Measurements from ENCODE around the gene PCNX1. TPM values are rescaled to one million over a fixed set of nuclear protein-coding genes. Genes with fewer than 3 reads are reported as not detected.

The PCNX1 gene
- total and polyA plus RNA-seq, 4 donors, result 5.7 to 41.2 (median 18.2) TPM

- DNase-seq (ENCODE audit: low spot score), result no peak
- Histone ChIP-seq H3K27ac (ENCODE audit: low read depth in 1 of 2, low read length in 2 of 2) (no peak overlapping the region), H3K9me3 (ENCODE audit: control insufficient read depth in 4 of 4, low read length in 3 of 4) (no peaks in the 10 kb centered on the region), H3K27me3 (ENCODE audit: control insufficient read depth in 4 of 4, insufficient read depth in 4 of 4, low read length in 3 of 4) (no peaks in the 10 kb centered on the region), H3K9ac (ENCODE audit: low read depth in 1 of 2, low read length in 2 of 2) (no peak overlapping the region), H3K4me1 (ENCODE audit: control insufficient read depth in 4 of 4, insufficient read depth in 4 of 4, low read length in 3 of 4) (no peaks in the 10 kb centered on the region), H3K4me3 (ENCODE audit: low read depth in 1 of 3, low read length in 3 of 3) (no peak overlapping the region), H3K36me3 (ENCODE audit: control insufficient read depth in 4 of 4, insufficient read depth in 3 of 4, low read depth in 1 of 4, low read length in 3 of 4) (peaks cover 6 to 23% (median 14%) of the 10 kb centered on the region in 4 donors)
- TF ChIP-seq FOXA2 (IDR thresholded peaks at IDR 0.05) (no peak), TAF1 (conservative IDR thresholded peaks at IDR 0.05) (no peak), ATF3 (IDR thresholded peaks at IDR 0.05) (no peak), RAD21 (IDR thresholded peaks at IDR 0.05) (no peak), FOXA1 (IDR thresholded peaks at IDR 0.05) (no peak), HNF4A (conservative IDR thresholded peaks at IDR 0.05) (no peak), NR2F2 (IDR thresholded peaks at IDR 0.05) (no peak), GABPA (IDR thresholded peaks at IDR 0.05 in 1 of 2, conservative IDR thresholded peaks at IDR 0.05 in 1 of 2) (no peak)
- WGBS, result 96% methylated on average over 7 of the region's 7 CpGs
Measured at GRCh38 chr14:71086567-71086966, 179.3 kb downstream of the PCNX1 start.

GRCh38 chr14:71089971-71090370, 182.7 kb downstream of the PCNX1 start:
- H3K27ac ChIP-seq (ENCODE audit: low read depth in 1 of 2, low read length in 2 of 2), result no peak overlapping the region
- H3K9me3 ChIP-seq (ENCODE audit: control insufficient read depth in 4 of 4, low read length in 3 of 4), result no peaks in the 10 kb centered on the region
- H3K4me1 ChIP-seq (ENCODE audit: control insufficient read depth in 4 of 4, insufficient read depth in 4 of 4, low read length in 3 of 4), result no peaks in the 10 kb centered on the region
- no peak overlapping the region for H3K9ac ChIP-seq (ENCODE audit: low read depth in 1 of 2, low read length in 2 of 2)
- no peak overlapping the region for H3K4me3 ChIP-seq (ENCODE audit: low read depth in 1 of 3, low read length in 3 of 3)
- H3K36me3 ChIP-seq (ENCODE audit: control insufficient read depth in 4 of 4, insufficient read depth in 3 of 4, low read depth in 1 of 4, low read length in 3 of 4), result peaks cover 3 to 36% (median 19%) of the 10 kb centered on the region in 4 donors
- H3K27me3 ChIP-seq (ENCODE audit: control insufficient read depth in 4 of 4, insufficient read depth in 4 of 4, low read length in 3 of 4), result no peaks in the 10 kb centered on the region
- TF ChIP-seq HNF4G (IDR thresholded peaks at IDR 0.05) (no peak), SP1 (IDR thresholded peaks at IDR 0.05) (no peak), NR2F2 (IDR thresholded peaks at IDR 0.05) (no peak), GABPA (IDR thresholded peaks at IDR 0.05 in 1 of 2, conservative IDR thresholded peaks at IDR 0.05 in 1 of 2) (no peak), ATF3 (IDR thresholded peaks at IDR 0.05) (no peak), CTCF (IDR thresholded peaks at IDR 0.05; ENCODE audit: low read depth, low read length, missing input control) (no peak), JUND (IDR thresholded peaks at IDR 0.05) (no peak), RXRA (IDR thresholded peaks at IDR 0.05) (no peak), FOXA1 (IDR thresholded peaks at IDR 0.05) (no peak), REST (IDR thresholded peaks at IDR 0.05) (no peak), YY1 (IDR thresholded peaks at IDR 0.05) (no peak), RAD21 (IDR thresholded peaks at IDR 0.05) (no peak), FOXA2 (IDR thresholded peaks at IDR 0.05) (no peak), ZBTB33 (IDR thresholded peaks at IDR 0.05) (no peak), HNF4A (conservative IDR thresholded peaks at IDR 0.05) (no peak), TAF1 (conservative IDR thresholded peaks at IDR 0.05) (no peak)
- no peak for DNase-seq (ENCODE audit: low spot score)

Measured in liver (tissue), 9 donors.